Prostate gland (tissue), 2 donors: ENCODE results near the gene KCNIP3.

Source experiments
- POLR2A ChIP-seq: fragments of 450-650 bp; IDR thresholded peaks from one replicate; pipeline ENCODE4 v1.6.1; 2016; ENCODE audit warnings: antibody characterized with exemption, mild to moderate bottlenecking
- TF ChIP-seq, protein P1 (sequence below), 4 experiments: fragments of 200-600 bp in 2 of 4; fragments of 450-650 bp in 2 of 4; sonication (generic) in 2 of 4; IDR thresholded peaks; 1 replicate in 3 of 4; 2 replicates in 1 of 4; pipeline ENCODE4 v1.5.1; 2016 to 2019; ENCODE audit warnings: antibody characterized with exemption in 4 of 4, mild to moderate bottlenecking in 2 of 4, moderate library complexity in 2 of 4

- TF ChIP-seq, protein P1, sequence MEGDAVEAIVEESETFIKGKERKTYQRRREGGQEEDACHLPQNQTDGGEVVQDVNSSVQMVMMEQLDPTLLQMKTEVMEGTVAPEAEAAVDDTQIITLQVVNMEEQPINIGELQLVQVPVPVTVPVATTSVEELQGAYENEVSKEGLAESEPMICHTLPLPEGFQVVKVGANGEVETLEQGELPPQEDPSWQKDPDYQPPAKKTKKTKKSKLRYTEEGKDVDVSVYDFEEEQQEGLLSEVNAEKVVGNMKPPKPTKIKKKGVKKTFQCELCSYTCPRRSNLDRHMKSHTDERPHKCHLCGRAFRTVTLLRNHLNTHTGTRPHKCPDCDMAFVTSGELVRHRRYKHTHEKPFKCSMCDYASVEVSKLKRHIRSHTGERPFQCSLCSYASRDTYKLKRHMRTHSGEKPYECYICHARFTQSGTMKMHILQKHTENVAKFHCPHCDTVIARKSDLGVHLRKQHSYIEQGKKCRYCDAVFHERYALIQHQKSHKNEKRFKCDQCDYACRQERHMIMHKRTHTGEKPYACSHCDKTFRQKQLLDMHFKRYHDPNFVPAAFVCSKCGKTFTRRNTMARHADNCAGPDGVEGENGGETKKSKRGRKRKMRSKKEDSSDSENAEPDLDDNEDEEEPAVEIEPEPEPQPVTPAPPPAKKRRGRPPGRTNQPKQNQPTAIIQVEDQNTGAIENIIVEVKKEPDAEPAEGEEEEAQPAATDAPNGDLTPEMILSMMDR (IDR thresholded peaks at IDR 0.05) = no peak
- TF ChIP-seq POLR2A = no peak
Observed at GRCh38 chr2:95390272-95390880, 93.2 kb downstream of the KCNIP3 start.
